Measurements from ENCODE around the gene SFRP4.

- no peak for TF ChIP-seq TAF1 (IDR thresholded peaks at IDR 0.05; ENCODE audit: low read depth)
- TF ChIP-seq EP300 (IDR thresholded peaks at IDR 0.05; ENCODE audit: borderline replicate concordance): no peak
- TF ChIP-seq MAX (IDR thresholded peaks at IDR 0.05): no peak
- no peak for TF ChIP-seq REST (IDR thresholded peaks at IDR 0.05; ENCODE audit: low read depth)
- TF ChIP-seq TEAD4 (IDR thresholded peaks at IDR 0.05): no peak
- no peak for TF ChIP-seq RAD21 (IDR thresholded peaks at IDR 0.05; ENCODE audit: low read depth)
- TF ChIP-seq ZBTB7A (IDR thresholded peaks at IDR 0.05; ENCODE audit: low read depth): no peak
These were observed 30.7 kb upstream of the SFRP4 start for GRCh38 chr7:37947138-37947940.

Data from Ishikawa (cell line).